CD4-positive, alpha-beta T cell treated with Interleukin-15 for 1 hour (primary cell): Measurements from ENCODE around the gene PTCD1.

Experiments
- DNase-seq: peaks from one replicate; pipeline ENCODE4 v3.0.0-alpha.2; 2020

Gene PTCD1

GRCh38 chr7:99408379-99409191 is 30.0 kb downstream of the PTCD1 start, which contains the start of the genes BUD31 and PDAP1:
Gene BUD31, plus strand, starts transcription at chr7:99408969. Its CDS starts 2,124 bp downstream, at chr7:99411093.
Gene PDAP1, minus strand, starts transcription at chr7:99408597. Its CDS starts 49 bp downstream, at chr7:99408548.
- peak; percentile 93 for DNase-seq

- DNase-seq = no peak
These were observed 30.7 kb downstream of the PTCD1 start for GRCh38 chr7:99407872-99408378.

DNA sequence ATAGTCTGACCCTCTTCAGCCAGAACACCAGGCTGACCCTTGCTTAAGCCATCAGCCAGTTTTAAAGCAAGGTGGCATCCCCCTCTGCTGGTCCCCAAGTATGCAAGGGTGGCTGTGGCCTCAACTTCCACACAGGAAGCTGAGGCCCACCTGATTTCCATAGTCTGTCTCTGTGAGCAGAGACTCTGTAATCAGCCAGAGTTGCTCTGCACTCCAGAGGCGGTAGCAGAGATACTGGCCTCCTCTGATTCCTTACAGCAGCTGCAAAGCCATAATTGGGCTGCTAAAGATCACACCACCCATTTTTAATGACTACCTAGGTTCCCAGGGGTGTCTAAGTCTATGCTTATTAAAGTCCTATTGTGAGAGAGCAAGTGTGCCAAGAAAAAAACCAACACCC is 32.0 kb downstream of the PTCD1 start:
- DNase-seq = no peak

DNA sequence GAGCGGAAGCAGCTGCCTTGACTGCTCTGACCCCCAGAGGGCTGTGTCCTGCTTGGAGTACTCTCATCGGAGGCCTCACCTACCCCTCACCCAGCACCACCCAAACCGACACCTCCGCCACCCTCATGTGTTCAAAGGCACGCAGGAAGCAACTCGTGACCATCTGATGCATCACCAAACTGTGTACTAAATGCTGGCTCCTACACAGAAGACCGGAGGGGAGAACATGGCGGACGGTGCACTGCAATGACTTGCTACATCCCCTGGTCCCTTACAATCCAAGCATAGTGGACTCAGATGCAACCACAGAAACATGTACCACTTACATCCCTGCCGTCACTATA is 33.6 kb downstream of the PTCD1 start:
- DNase-seq = no peak

GRCh38 chr7:99404235-99404976 is 34.2 kb downstream of the PTCD1 start:
- no peak for DNase-seq

DNA sequence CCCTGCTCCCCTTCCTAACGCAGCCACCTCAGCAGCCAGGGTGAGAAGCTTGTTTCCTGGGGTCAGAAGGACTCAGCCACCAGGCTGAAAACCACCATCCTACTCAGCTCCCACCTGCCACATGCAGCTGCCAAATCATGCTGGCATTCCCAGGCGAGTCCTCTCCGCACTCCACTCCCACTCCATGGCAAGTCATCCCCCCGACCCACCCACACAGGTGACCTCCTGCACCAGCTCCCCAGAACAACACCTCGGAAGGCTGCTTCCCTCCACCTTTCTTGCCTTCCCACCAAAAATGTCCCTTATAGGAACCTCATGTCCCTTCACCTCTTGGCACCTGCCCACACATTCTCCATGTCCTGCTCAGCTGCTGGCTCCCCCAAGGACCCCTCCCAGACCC is 34.8 kb downstream of the PTCD1 start:
- no peak for DNase-seq

DNA sequence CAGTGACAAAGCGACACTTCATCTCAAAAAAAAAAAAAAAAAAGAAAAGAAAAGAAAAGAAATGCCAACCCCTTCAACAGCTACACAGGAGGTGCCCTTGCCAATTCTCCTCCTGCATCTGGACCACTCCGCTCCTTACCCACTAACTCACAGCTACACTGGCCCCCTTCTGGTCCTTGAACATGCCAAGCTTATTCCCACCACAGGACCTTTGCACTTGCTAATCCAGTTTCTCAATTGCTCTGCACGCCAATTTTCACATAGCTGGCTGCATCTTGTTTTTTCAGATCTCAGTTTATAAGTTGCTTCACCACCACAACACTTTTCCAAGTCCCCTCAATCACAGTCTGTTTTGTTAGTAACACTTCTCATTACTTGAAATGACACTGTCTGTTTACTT is 35.7 kb downstream of the PTCD1 start:
- no peak for DNase-seq

GRCh38 chr7:99399597-99399996 is 39.0 kb downstream of the PTCD1 start:
- no peak for DNase-seq

DNA sequence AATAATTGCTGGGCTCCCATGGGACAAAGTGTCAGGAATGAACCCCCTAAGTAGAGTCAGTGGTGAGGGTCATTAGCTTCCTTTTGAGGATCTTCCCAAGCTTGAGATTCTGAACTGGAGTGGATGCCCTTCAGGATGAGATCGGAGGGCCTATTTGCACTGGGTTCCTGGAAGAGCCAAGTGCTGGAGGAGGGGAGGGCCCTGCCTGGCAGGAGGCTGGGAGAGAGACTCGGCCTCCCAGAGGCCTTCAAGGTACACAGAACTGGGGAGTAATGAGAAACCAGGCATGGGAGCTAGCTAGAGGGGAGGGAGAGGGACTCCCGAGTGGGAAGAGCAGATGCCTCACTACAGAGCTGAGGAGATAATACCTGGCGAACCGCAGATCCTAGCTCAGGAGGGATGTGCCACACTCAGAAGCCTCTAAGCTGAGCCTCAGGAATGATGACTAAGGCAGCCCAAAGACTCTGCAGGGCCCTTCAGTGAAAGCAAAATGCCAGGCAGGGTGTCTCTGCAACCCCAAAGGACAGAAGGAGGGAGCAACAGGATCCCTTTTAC is 39.6 kb downstream of the PTCD1 start:
- no peak for DNase-seq

- DNase-seq = no peak
These were observed 41.2 kb downstream of the PTCD1 start for GRCh38 chr7:99397297-99397983.

DNA sequence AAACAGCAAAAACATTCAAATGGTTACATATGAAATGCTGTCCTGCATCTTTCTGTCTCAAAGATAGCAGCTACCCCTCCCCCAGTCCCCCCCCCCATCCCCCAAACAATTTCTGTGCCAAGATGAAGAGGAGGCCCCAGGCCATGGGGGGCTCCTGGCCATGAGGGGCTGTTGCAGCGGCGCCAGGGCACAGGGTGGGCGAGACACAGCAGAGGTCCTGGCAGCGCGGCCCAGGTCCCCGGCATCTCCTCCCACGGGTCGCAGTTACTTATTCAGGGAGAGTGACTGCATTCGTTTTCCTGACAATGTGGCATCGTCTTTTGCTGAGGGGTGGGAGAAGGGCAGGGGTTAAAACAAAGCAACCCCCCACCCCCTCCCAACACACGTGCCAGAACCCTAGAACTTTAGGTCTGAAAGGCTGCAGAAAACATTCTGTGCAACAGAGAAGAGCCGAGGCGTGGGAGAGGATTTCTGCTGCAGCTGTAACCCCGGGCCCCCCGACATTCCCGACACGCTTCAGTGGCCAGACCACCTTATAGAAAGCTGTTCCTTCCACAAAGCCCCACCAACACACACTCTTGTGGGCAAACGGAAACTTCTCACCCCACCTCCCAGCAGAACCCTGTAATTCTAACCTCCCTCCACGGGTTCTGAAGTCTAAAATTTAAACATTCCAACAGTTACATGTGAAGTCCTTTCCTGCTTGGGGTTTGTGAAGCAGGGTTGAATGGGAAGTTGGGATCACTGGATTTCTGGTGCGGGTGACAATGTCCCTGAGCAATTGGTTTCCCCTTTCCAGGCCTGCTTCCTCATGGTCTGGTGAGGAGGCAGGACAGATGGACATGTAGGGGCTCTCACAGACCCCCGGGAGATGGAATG is 41.9 kb downstream of the PTCD1 start:
- no peak for DNase-seq

- no peak for DNase-seq
These were observed 42.8 kb downstream of the PTCD1 start for GRCh38 chr7:99395616-99396327.

- DNase-seq = no peak
These were observed 44.5 kb downstream of the PTCD1 start for GRCh38 chr7:99394188-99394502.

GRCh38 chr7:99393355-99394187 is 45.0 kb downstream of the PTCD1 start:
- DNase-seq = no peak

DNA sequence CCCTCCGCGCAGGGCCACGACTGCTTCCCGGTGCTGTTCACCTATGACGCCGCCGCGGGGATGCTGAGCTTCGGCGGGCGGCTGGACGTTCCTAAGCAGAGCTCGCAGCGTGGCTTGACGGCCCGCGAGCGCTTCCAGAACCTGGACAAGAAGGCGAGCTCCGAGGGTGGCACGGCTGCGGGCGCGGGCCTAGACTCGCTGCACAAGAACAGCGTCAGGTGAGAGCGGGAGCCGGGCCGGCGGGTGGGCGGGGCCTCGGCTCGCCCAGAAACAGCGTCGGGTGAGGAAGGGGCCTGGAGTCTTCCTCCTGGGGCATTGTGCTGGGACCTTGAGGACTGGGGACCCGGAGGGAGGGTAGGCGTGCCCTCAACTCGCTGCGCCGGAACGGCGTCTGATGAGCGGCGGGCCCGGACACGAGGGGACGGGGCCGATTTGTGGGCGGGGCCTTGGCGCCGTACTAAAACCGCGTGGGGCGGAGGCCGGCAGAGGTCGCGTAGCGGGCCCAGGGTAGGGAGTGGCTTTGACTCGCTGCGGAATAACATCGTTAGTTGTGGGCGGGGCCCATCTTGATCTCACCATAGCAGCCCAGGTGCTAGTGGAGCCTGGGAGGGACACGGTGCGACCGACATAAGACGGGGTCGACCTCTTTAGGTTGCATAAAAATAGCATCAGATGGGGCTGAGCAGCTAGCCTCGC is 45.8 kb downstream of the PTCD1 start:
- peak; percentile 89 for DNase-seq

DNA sequence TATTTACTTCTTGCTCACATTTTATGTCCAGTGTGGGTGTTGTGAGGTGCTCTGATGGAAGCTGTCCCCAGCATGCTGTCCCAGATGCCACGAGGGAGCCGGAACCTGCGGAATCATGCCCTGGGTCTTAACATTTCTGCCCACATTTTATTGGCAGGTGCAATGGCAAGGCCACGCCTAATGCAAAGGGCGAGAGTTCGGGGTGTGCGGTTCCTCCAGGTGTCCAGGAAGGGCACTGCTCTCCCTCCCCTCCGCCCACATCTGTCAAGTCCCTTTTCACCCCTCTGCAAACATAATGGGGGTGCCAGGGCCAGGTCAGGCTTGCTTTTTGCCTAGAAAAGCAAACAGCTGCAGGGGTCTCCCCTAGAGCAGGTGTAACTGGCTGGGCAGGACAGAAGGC is 46.6 kb downstream of the PTCD1 start:
- no peak for DNase-seq

- DNase-seq = no peak
These were observed 47.5 kb downstream of the PTCD1 start for GRCh38 chr7:99390941-99391602.

DNA sequence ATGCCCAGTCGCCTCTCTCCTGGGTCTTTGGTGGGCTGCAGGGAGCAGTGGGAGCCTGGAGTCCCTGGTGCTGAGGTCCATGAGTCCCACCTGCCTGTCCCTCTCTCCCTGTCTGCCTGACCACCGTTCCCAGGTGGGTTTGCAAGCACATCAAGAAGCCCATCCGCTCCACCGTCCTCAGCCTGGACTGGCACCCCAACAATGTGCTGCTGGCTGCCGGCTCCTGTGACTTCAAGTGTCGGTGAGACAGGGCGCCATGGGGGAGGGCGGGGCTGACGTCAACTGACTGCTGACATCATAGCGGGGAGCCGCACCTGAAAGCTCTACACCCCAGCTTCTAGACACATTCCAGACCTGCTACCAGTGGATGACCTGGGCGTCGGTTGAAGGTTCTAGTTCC is 48.8 kb downstream of the PTCD1 start:
- DNase-seq = no peak

DNA sequence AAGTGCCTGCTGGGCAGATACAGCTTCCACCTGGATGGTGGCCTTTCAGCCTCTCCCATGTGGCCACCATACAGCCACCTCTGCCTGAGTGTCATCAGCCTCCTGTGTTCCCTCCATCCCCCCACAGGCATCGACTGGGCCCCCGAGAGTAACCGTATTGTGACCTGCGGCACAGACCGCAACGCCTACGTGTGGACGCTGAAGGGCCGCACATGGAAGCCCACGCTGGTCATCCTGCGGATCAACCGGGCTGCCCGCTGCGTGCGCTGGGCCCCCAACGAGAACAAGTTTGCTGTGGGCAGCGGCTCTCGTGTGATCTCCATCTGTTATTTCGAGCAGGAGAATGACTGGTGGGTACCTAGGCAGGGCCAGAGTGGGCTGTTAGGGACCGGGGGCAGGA is 50.7 kb downstream of the PTCD1 start:
- DNase-seq = no peak
